Vagina (tissue), 2 donors: ENCODE measurements around the gene GRHL3.

Experiments used
- POLR2A ChIP-seq, 2 donors: fragments of 450-650 bp; IDR thresholded peaks; one replicate each; pipeline ENCODE4 v1.6.1; 2017; ENCODE audit warnings: antibody characterized with exemption in 2 of 2, mild to moderate bottlenecking in 2 of 2, moderate library complexity in 2 of 2
- POLR2AphosphoS5 ChIP-seq, 2 donors: sonication (generic); formaldehyde crosslinking; IDR thresholded peaks; one replicate each; pipeline ENCODE4 v1.9.0; 2017; ENCODE audit warnings: antibody characterized with exemption in 2 of 2, mild to moderate bottlenecking in 2 of 2, low read depth in 1 of 2; ENCODE audit not compliant: insufficient read depth in 1 of 2
- TF ChIP-seq, protein P1 (sequence below), 3 experiments: fragments of 450-650 bp in 2 of 3; fragments of 200-600 bp in 1 of 3; sonication (generic) in 1 of 3; IDR thresholded peaks; one replicate each; pipeline ENCODE4 v1.5.1; 2017 to 2019; ENCODE audit warnings: antibody characterized with exemption in 3 of 3, mild to moderate bottlenecking in 2 of 3, moderate library complexity in 2 of 3

- no peak for TF ChIP-seq POLR2A (IDR thresholded peaks at IDR 0.05)
- TF ChIP-seq, protein P1, sequence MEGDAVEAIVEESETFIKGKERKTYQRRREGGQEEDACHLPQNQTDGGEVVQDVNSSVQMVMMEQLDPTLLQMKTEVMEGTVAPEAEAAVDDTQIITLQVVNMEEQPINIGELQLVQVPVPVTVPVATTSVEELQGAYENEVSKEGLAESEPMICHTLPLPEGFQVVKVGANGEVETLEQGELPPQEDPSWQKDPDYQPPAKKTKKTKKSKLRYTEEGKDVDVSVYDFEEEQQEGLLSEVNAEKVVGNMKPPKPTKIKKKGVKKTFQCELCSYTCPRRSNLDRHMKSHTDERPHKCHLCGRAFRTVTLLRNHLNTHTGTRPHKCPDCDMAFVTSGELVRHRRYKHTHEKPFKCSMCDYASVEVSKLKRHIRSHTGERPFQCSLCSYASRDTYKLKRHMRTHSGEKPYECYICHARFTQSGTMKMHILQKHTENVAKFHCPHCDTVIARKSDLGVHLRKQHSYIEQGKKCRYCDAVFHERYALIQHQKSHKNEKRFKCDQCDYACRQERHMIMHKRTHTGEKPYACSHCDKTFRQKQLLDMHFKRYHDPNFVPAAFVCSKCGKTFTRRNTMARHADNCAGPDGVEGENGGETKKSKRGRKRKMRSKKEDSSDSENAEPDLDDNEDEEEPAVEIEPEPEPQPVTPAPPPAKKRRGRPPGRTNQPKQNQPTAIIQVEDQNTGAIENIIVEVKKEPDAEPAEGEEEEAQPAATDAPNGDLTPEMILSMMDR (IDR thresholded peaks at IDR 0.05) = no peak
- no peak for TF ChIP-seq POLR2AphosphoS5 (IDR thresholded peaks at IDR 0.05; ENCODE audit: insufficient read depth in 1 of 2, low read depth in 1 of 2)
These were observed 7.9 kb upstream of the GRHL3 start for GRCh38 chr1:24311234-24311633.
